Testis (tissue), 2 donors: ENCODE results near the gene N4BP2.
"Not testable (repeated sequence)": the region's sequence is repeated elsewhere in the genome, so short reads cannot be mapped to it uniquely, and the experiment has no call there.

Source experiments
- CTCF ChIP-seq, 3 experiments: fragments of 450-650 bp in 2 of 3; fragments of 200-600 bp in 1 of 3; sonication (generic) in 1 of 3; IDR thresholded peaks; one replicate each; pipeline ENCODE4 v1.5.1; 2016 to 2019; ENCODE audit warnings: antibody characterized with exemption in 3 of 3, mild to moderate bottlenecking in 2 of 3, moderate library complexity in 1 of 3
- POLR2A ChIP-seq: fragments of 450-650 bp; IDR thresholded peaks from one replicate; pipeline ENCODE4 v1.6.1; 2017; ENCODE audit warnings: antibody characterized with exemption, mild to moderate bottlenecking, moderate library complexity

- not testable (repeated sequence) for TF ChIP-seq CTCF (IDR thresholded peaks at IDR 0.05); POLR2A
Measured at GRCh38 chr4:40093400-40093799, 36.8 kb downstream of the N4BP2 start.
